C4-2B (cell line): ENCODE results near the gene CCR9.

Source experiments
- H3K27ac ChIP-seq: fragments of 450-650 bp; 2 replicates; pipeline ENCODE4 v1.5.1; 2017
- CTCF ChIP-seq: fragments of 450-650 bp; conservative IDR thresholded peaks from 2 replicates; pipeline ENCODE4 v1.5.1; 2017; ENCODE audit warnings: mild to moderate bottlenecking
- ZFX ChIP-seq: fragments of 450-650 bp; IDR thresholded peaks from 2 replicates; pipeline ENCODE4 v1.6.1; 2017

The CCR9 gene

GRCh38 chr3:45949432-45949831, 63.1 kb downstream of the CCR9 start:
- no peak for TF ChIP-seq ZFX
- no peak for TF ChIP-seq CTCF
- H3K27ac ChIP-seq: no peak overlapping the region

GRCh38 chr3:45950131-45950530, 63.8 kb downstream of the CCR9 start:
- TF ChIP-seq ZFX: no peak
- no peak for TF ChIP-seq CTCF
- H3K27ac ChIP-seq: no peak overlapping the region

- no peak overlapping the region for H3K27ac ChIP-seq
- no peak for TF ChIP-seq ZFX
- TF ChIP-seq CTCF: no peak
These were observed 64.6 kb downstream of the CCR9 start for GRCh38 chr3:45950686-45951600.

- no peak overlapping the region for H3K27ac ChIP-seq
- TF ChIP-seq ZFX: no peak
- no peak for TF ChIP-seq CTCF
These were observed 65.6 kb downstream of the CCR9 start for GRCh38 chr3:45951946-45952345.

- TF ChIP-seq CTCF (no peak), ZFX (no peak)
These were observed 66.1 kb downstream of the CCR9 start for GRCh38 chr3:45952456-45952855.

More at GRCh38 chr3:45952456-45952855, 66.1 kb downstream of the CCR9 start:
- H3K27ac ChIP-seq: no peak overlapping the region
